Dermis microvascular lymphatic vessel endothelial cell (primary cell): ENCODE results near the gene MAP2K4. TPM values are rescaled to one million over a fixed set of nuclear protein-coding genes. Genes with fewer than 3 reads are reported as not detected.
"Not testable (repeated sequence)": the region's sequence is repeated elsewhere in the genome, so short reads cannot be mapped to it uniquely, and the experiment has no call there.

Source experiments
- DNase-seq, 2 donors: peaks; one replicate each; pipeline versions ENCODE4 v3.0.0 to v3.0.0-alpha.2; 2010; ENCODE audit warnings: low read depth in 2 of 2
- total RNA-seq: library from RNA; depleted of rRNA; stranded (reverse); fragments of >200 nt; gene quantifications from 2 replicates; pipeline ENCODE4 v1.2.1, GENCODE V29; 2014

The MAP2K4 gene
- total RNA-seq, 1 donor from 2014 or later: 21.4 TPM

DNA sequence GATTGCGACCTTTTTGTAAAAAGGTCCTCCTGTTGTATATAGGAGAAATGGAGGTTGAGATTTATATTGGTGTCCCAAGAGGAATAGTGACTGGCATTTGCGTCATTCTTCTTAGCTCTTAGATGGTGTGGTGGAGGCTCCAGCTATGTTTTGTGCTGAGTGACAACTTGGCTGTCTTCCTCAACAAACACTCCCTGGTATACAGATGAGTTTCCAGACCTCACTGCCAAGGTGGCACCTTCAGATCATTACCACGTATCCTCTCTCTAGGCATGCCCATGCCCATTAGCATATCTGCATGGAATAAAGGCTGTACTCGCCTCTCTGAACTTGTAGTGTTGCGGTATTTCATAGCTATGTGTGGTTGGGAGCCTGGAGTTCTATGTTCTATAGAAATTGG, 120.0 kb downstream of the MAP2K4 start:
- no peak for DNase-seq

- not testable (repeated sequence) for DNase-seq
These were observed 141.5 kb downstream of the MAP2K4 start for GRCh38 chr17:12162187-12162586.

DNA sequence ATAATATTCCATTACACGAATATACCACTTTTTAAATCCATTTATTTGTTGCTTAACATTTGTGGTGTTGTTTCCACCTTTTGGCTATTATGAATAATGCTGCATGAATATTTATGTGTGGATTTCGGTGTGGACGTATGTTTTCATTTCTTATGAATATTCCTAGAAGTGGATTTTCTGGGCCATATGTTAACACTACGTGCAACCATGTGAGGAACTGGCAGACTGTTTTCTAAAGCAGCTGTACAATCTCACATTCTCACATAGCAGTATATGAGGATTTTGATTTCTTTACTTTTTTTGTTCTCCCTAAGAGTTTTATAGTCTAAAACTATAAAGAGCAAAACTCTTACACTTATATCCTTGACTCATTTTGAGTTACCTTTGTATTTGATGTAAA, 143.4 kb downstream of the MAP2K4 start:
- DNase-seq: no peak

DNA sequence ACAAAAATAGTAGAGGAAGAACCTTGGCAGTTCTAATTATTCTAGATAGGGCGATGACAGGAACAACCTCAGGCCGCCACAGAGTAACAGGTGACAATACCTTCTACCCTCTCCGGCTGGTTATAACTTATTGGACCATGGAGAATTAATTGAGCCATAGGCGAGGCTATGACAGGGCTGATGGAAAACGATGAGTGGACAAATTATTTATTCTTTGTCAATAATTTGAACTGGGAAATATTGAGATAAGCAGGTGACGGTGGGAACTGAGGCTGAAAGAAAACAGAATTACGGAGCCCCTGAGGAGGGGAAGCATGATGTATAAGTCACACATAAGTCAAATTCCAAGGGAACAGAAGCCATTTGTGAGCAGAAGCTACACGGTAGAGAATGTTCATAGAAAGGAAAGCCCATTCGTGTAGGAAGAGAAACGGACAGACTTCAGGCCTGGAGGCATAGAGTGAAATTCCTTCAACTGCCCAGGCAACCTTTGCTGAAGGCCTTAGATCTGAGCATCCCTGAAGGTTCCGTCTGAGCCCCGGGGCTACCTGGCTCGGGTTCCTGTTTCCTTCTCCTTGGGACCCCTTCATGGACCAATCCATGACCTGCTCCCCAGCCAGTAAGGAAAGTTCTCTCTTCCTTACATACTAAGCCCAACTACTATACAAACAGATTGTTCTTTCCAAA, 158.1 kb downstream of the MAP2K4 start:
- no peak for DNase-seq

DNA sequence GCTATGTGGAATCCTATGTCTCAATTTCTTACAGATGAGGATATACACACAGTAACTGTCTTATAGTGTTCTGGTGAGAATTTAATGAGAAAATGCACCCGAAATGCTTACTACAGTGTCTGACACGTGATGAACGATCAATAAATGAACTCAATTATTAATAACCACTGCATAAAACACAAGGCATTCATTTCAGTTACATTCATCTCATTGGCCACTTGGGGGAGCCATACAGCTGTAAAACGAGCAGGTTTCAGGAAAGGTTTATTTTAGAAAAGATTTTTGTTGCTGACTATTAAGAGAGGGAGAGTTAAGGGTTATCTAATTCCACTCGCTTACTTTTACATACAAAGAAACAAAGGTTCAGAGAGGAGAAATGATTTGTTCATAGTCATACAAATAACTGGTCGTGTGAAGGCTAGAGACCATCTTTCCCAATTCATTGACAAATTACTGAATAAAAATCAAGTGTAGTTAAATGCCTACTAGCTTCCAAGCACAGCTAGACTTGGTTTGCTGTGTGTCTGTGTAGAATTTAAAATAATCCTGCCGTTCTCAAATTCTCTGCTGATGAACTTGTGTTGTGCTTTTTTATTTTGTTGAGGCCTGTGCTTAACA, 160.1 kb downstream of the MAP2K4 start:
- DNase-seq: peak; percentile 27 to 63

- DNase-seq: no peak
These were observed 167.0 kb downstream of the MAP2K4 start for GRCh38 chr17:12187658-12188057.

DNA sequence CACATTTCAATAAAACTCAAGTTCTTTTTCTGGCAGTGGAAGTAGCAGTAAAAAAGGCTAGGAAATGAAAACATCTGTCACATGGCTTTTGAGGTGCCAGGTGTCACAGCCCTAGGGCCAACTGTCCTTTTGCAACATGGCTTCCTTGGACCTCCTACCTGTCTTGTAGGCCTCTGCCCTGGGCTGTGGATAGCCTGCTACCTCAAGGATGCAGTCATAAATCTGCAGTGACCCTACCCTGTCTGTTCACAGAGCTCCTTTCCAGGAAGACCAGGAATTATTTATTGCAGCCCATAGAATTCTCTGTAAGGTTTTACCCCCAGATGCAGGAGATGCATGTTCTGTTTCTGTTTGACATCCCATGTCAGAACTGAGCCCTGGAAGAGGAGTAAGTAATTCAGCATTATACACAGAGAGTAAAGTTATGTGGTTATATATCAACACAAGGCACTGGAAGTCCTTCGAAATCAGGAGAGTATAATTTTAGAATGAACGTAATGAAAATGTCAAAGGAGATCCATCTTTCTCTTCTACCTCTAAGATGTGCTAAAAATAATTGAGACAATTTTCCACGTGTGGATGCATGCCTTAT, 172.6 kb downstream of the MAP2K4 start:
- DNase-seq: no peak

Other genes with a start within 250 kb of the MAP2K4 start
- gene ZNF18, start 23.4 kb upstream of the MAP2K4 start, total RNA-seq: 6.4 and 7.2 TPM in 2 replicates